A549 treated with CORT108297 at 1 μM for 4 hours (cell line): ENCODE data around the gene CCDC43. TPM values are rescaled to one million over a fixed set of nuclear protein-coding genes. Genes with fewer than 3 reads are reported as not detected.

Source experiments
- total RNA-seq: library from RNA; stranded (reverse); fragments of 200-300 nt; extraction: Qiagen RNA extraction; gene quantifications from 5 replicates; pipeline ENCODE4 v1.2.3, GENCODE V29; 2022

CCDC43 gene, protein sequence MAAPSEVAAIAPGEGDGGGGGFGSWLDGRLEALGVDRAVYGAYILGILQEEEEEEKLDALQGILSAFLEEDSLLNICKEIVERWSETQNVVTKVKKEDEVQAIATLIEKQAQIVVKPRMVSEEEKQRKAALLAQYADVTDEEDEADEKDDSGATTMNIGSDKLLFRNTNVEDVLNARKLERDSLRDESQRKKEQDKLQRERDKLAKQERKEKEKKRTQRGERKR
- total RNA-seq: 24.0 to 40.5 TPM (median 28.2 TPM) in 5 replicates

GRCh38 chr17:44689477-44690217 lies at the start of gene CCDC43:
Gene CCDC43 (minus strand): TSS chr17:44689776. CDS start chr17:44689753, 23 bp downstream.

GRCh38 chr17:44708401-44709263 lies 19.1 kb upstream of the CCDC43 start, which contains the start of gene DBF4B:
Gene DBF4B (plus strand): TSS chr17:44708665. CDS start chr17:44708821, 156 bp downstream.

GRCh38 chr17:44655983-44656710 lies 33.4 kb downstream of the CCDC43 start, which contains the start of gene MEIOC:
Gene MEIOC (plus strand): TSS chr17:44656468. CDS start chr17:44656614, 146 bp downstream.

Other genes starting within 250 kb of the CCDC43 start
- 17.1 to 22.9 TPM (median 21.7 TPM) in 5 replicates for gene GPATCH8, start 186.4 kb downstream of the CCDC43 start, total RNA-seq
- 28.5 to 50.4 TPM (median 43.5 TPM) in 5 replicates for gene FZD2, start 132.3 kb downstream of the CCDC43 start, total RNA-seq
- gene MEIOC, start 33.3 kb downstream of the CCDC43 start, total RNA-seq: 2.4 to 3.6 TPM (median 3.4 TPM) in 5 replicates
- gene DBF4B, start 18.9 kb upstream of the CCDC43 start, total RNA-seq: 26.4 to 31.7 TPM (median 29.2 TPM) in 5 replicates
- 1.5 to 2.8 TPM (median 2.2 TPM) in 5 replicates for gene ADAM11, start 69.2 kb upstream of the CCDC43 start, total RNA-seq
- 27.9 to 34.7 TPM (median 33.1 TPM) in 5 replicates for gene GJC1, start 140.5 kb upstream of the CCDC43 start, total RNA-seq
- gene HIGD1B, start 158.1 kb upstream of the CCDC43 start, total RNA-seq: not detected in 5 replicates
- 138 to 173 TPM (median 143 TPM) in 5 replicates for gene EFTUD2, start 209.7 kb upstream of the CCDC43 start, total RNA-seq
- 0.55 to 0.86 TPM (median 0.75 TPM) in 5 replicates for gene GFAP, start 225.7 kb upstream of the CCDC43 start, total RNA-seq